ENCODE data around the gene CIAO2B.

GRCh38 chr16:66888647-66889615 lies 45.3 kb downstream of the CIAO2B start:
- TF ChIP-seq EZH2 (IDR thresholded peaks at IDR 0.05; ENCODE audit: insufficient read depth, poor library complexity, severe bottlenecking) = no peak
- TF ChIP-seq EZH2phosphoT487 (IDR thresholded peaks at IDR 0.05; ENCODE audit: insufficient read depth, low read depth) = no peak
